ENCODE data around the gene RIPK1.
"Not testable (repeated sequence)": the region's sequence is repeated elsewhere in the genome, so short reads cannot be mapped to it uniquely, and the experiment has no call there.

The RIPK1 gene

GRCh38 chr6:3026791-3027626 is 41.3 kb upstream of the RIPK1 start:
- DNase-seq (ENCODE audit: low spot score) = peak; percentile 90
- TF ChIP-seq CTCF (IDR thresholded peaks at IDR 0.05; ENCODE audit: extremely low read depth, missing control alignments) = no peak

- not testable (repeated sequence) for DNase-seq (ENCODE audit: low spot score)
Measured at GRCh38 chr6:3028156-3028555, 40.1 kb upstream of the RIPK1 start.

GRCh38 chr6:3031857-3032640 is 36.2 kb upstream of the RIPK1 start:
- DNase-seq (ENCODE audit: low spot score) = no peak
- TF ChIP-seq CTCF (IDR thresholded peaks at IDR 0.05; ENCODE audit: extremely low read depth, missing control alignments) = no peak

- no peak for DNase-seq (ENCODE audit: low spot score)
- TF ChIP-seq CTCF (IDR thresholded peaks at IDR 0.05; ENCODE audit: extremely low read depth, missing control alignments) = no peak
Measured at GRCh38 chr6:3032986-3033385, 35.3 kb upstream of the RIPK1 start.

GRCh38 chr6:3033652-3034051 is 34.6 kb upstream of the RIPK1 start:
- TF ChIP-seq CTCF (IDR thresholded peaks at IDR 0.05; ENCODE audit: extremely low read depth, missing control alignments) = no peak
- DNase-seq (ENCODE audit: low spot score) = no peak

- TF ChIP-seq CTCF (IDR thresholded peaks at IDR 0.05; ENCODE audit: extremely low read depth, missing control alignments) = no peak
Measured at GRCh38 chr6:3035397-3035796, 32.9 kb upstream of the RIPK1 start.

GRCh38 chr6:3036861-3037637 is 31.2 kb upstream of the RIPK1 start:
- no peak for DNase-seq (ENCODE audit: low spot score)
- no peak for TF ChIP-seq CTCF (IDR thresholded peaks at IDR 0.05; ENCODE audit: extremely low read depth, missing control alignments)

More at GRCh38 chr6:3035397-3035796, 32.9 kb upstream of the RIPK1 start:
- no peak for DNase-seq (ENCODE audit: low spot score)
